ENCODE results near the gene APOBEC3C.

DNA sequence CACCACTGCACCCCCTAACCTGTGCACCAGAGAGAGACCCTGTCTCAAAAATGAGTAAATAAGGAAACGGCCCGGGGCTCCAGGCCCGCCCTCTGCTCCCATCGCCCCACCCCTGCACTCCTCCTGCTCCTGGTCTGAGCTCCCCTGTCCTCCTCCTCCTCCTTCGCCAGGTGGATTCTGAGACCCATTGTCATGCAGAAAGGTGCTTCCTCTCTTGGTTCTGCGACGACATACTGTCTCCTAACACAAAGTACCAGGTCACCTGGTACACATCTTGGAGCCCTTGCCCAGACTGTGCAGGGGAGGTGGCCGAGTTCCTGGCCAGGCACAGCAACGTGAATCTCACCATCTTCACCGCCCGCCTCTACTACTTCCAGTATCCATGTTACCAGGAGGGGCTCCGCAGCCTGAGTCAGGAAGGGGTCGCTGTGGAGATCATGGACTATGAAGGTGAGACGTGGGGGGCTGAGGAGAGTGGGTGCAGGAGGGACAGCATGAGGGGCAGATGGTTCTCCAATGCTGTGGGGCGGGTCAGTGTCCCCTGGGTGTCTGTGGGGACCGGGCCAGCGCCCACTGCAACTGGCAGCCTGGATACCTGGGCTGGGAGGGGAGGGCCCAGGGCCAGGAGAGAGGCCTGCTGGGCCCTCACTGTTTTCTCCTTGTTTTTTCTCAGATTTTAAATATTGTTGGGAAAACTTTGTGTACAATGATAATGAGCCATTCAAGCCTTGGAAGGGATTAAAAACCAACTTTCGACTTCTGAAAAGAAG is 3.7 kb downstream of the APOBEC3C start:
- TF ChIP-seq EP300 (IDR thresholded peaks at IDR 0.05; ENCODE audit: borderline replicate concordance in 1 of 2, low read depth in 1 of 2, low read length in 1 of 2) (no peak), YY1 (IDR thresholded peaks at IDR 0.05; ENCODE audit: low read depth) (no peak), EZH2phosphoT487 (IDR thresholded peaks at IDR 0.05; ENCODE audit: borderline replicate concordance, low read depth) (no peak), RFX5 (IDR thresholded peaks at IDR 0.05; ENCODE audit: low read length) (no peak), MXI1 (IDR thresholded peaks at IDR 0.05; ENCODE audit: low read depth, low read length) (no peak), ZBTB33 (IDR thresholded peaks at IDR 0.05; ENCODE audit: borderline replicate concordance, low read depth) (no peak), JUND (IDR thresholded peaks at IDR 0.05) (no peak), RAD21 (IDR thresholded peaks at IDR 0.05; ENCODE audit: low read length) (no peak), POLR2AphosphoS5 (IDR thresholded peaks at IDR 0.05; ENCODE audit: low read depth, low read length) (no peak), TAF1 (IDR thresholded peaks at IDR 0.05; ENCODE audit: borderline replicate concordance, low read depth, low read length) (no peak), MAX (IDR thresholded peaks at IDR 0.05; ENCODE audit: low read depth) (no peak), SIN3A (IDR thresholded peaks at IDR 0.05; ENCODE audit: borderline replicate concordance, low read depth, low read length) (no peak)
- TF ChIP-seq, protein P1, sequence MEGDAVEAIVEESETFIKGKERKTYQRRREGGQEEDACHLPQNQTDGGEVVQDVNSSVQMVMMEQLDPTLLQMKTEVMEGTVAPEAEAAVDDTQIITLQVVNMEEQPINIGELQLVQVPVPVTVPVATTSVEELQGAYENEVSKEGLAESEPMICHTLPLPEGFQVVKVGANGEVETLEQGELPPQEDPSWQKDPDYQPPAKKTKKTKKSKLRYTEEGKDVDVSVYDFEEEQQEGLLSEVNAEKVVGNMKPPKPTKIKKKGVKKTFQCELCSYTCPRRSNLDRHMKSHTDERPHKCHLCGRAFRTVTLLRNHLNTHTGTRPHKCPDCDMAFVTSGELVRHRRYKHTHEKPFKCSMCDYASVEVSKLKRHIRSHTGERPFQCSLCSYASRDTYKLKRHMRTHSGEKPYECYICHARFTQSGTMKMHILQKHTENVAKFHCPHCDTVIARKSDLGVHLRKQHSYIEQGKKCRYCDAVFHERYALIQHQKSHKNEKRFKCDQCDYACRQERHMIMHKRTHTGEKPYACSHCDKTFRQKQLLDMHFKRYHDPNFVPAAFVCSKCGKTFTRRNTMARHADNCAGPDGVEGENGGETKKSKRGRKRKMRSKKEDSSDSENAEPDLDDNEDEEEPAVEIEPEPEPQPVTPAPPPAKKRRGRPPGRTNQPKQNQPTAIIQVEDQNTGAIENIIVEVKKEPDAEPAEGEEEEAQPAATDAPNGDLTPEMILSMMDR (IDR thresholded peaks at IDR 0.05), result no peak
